ENCODE measurements around the gene WDR20. TPM values are rescaled to one million over a fixed set of nuclear protein-coding genes. Genes with fewer than 3 reads are reported as not detected.

WDR20 gene
- total RNA-seq, 2 donors from 2014 or later = 12.2 to 15.5 TPM

GRCh38 chr14:102229071-102229738, 89.5 kb downstream of the WDR20 start:
- no peaks in the 10 kb centered on the region for H3K9me3 ChIP-seq
- intact Hi-C loops (cut with DNase I) = no loop called here
- H3K27ac ChIP-seq = no peak overlapping the region
- H3K36me3 ChIP-seq (replicated peaks in 1 of 2; ENCODE audit: insufficient read depth in 1 of 2, low read depth in 2 of 2) = no peaks in the 10 kb centered on the region
- H3K4me3 ChIP-seq = no peak overlapping the region
- no peak for DNase-seq
- WGBS, 2 donors = 93 to 94% methylated on average over 40 to 43 of the region's 43 CpGs
- no peak for ATAC-seq
- H3K27me3 ChIP-seq = no peaks in the 10 kb centered on the region
- TF ChIP-seq POLR2A (IDR thresholded peaks at IDR 0.05) (no peak), CTCF (IDR thresholded peaks at IDR 0.05) (no peak)
- H3K4me1 ChIP-seq = no peaks in the 10 kb centered on the region

GRCh38 chr14:102229739-102230092, 90.0 kb downstream of the WDR20 start:
- Histone ChIP-seq H3K9me3 (no peaks in the 10 kb centered on the region), H3K4me3 (no peak overlapping the region), H3K36me3 (replicated peaks in 1 of 2; ENCODE audit: insufficient read depth in 1 of 2, low read depth in 2 of 2) (no peaks in the 10 kb centered on the region), H3K27ac (no peak overlapping the region), H3K4me1 (no peaks in the 10 kb centered on the region), H3K27me3 (no peaks in the 10 kb centered on the region)
- intact Hi-C loops (cut with DNase I) = no loop called here
- ATAC-seq = no peak
- 82 to 85% methylated on average over 9 of the region's 9 CpGs for WGBS, 2 donors
- TF ChIP-seq POLR2A (IDR thresholded peaks at IDR 0.05) = no peak
- no peak for TF ChIP-seq CTCF (IDR thresholded peaks at IDR 0.05)
- DNase-seq = no peak

- WGBS, 2 donors = 83 to 85% methylated on average over 22 of the region's 22 CpGs
- no peak for TF ChIP-seq CTCF (IDR thresholded peaks at IDR 0.05)
- no peak for TF ChIP-seq POLR2A (IDR thresholded peaks at IDR 0.05)
- Histone ChIP-seq H3K36me3 (replicated peaks in 1 of 2; ENCODE audit: insufficient read depth in 1 of 2, low read depth in 2 of 2) (no peaks in the 10 kb centered on the region), H3K9me3 (no peaks in the 10 kb centered on the region), H3K4me3 (no peak overlapping the region), H3K27ac (no peak overlapping the region), H3K27me3 (no peaks in the 10 kb centered on the region), H3K4me1 (peaks cover 9% of the 10 kb centered on the region)
- no peak for ATAC-seq
- no peak for DNase-seq
- intact Hi-C loops (cut with DNase I) = no loop called here
These were observed 90.9 kb downstream of the WDR20 start for GRCh38 chr14:102230481-102231210.

- ATAC-seq = no peak
- no peaks in the 10 kb centered on the region for H3K36me3 ChIP-seq (replicated peaks in 1 of 2; ENCODE audit: insufficient read depth in 1 of 2, low read depth in 2 of 2)
- H3K27ac ChIP-seq = no peak overlapping the region
- no peaks in the 10 kb centered on the region for H3K27me3 ChIP-seq
- intact Hi-C loops (cut with DNase I) = no loop called here
- TF ChIP-seq POLR2A (IDR thresholded peaks at IDR 0.05) (no peak), CTCF (IDR thresholded peaks at IDR 0.05) (no peak)
- 81 to 83% methylated on average over 19 to 22 of the region's 22 CpGs for WGBS, 2 donors
- H3K4me3 ChIP-seq = no peak overlapping the region
- H3K4me1 ChIP-seq = peaks cover 11% of the 10 kb centered on the region
- DNase-seq = no peak
- H3K9me3 ChIP-seq = no peaks in the 10 kb centered on the region
These were observed 92.0 kb downstream of the WDR20 start for GRCh38 chr14:102231476-102232347.
